HepG2 (cell line): ENCODE measurements around the gene C9.

Experiments used
- ELF3 ChIP-seq: IDR thresholded peaks from 2 replicates; pipeline ENCODE4 v1.6.1; 2016; ENCODE audit warnings: missing genetic modification reagents, missing compliant biosample characterization
- ELF4 ChIP-seq: sonication (generic); formaldehyde crosslinking; IDR thresholded peaks from 2 replicates; pipeline ENCODE4 v1.5.0; 2020; ENCODE audit warnings: missing genetic modification reagents, mild to moderate bottlenecking, moderate library complexity, borderline replicate concordance
- MLLT10 ChIP-seq: sonication (generic); formaldehyde crosslinking; IDR thresholded peaks from 2 replicates; pipeline ENCODE4 v1.4.0; 2020; ENCODE audit warnings: missing genetic modification reagents
- POLR2A ChIP-seq, 2 experiments: IDR thresholded peaks; 2 replicates each; pipeline ENCODE4 v1.6.1; 2011; ENCODE audit warnings: low read depth in 2 of 2, low read length in 2 of 2, mild to moderate bottlenecking in 1 of 2, moderate library complexity in 1 of 2; ENCODE audit not compliant: insufficient read depth in 1 of 2
- ZNF3 ChIP-seq: IDR thresholded peaks from 2 replicates; pipeline ENCODE4 v1.7.0; 2017; ENCODE audit warnings: inconsistent platforms
- TF ChIP-seq, protein P1 (sequence below): sonication (generic); formaldehyde crosslinking; IDR thresholded peaks from 2 replicates; pipeline ENCODE4 v1.5.0; 2020; ENCODE audit warnings: missing genetic modification reagents
- TF ChIP-seq, protein P2 (sequence below): sonication (generic); formaldehyde crosslinking; conservative IDR thresholded peaks from 2 replicates; pipeline ENCODE4 v1.4.0; 2020; ENCODE audit warnings: missing genetic modification reagents

DNA sequence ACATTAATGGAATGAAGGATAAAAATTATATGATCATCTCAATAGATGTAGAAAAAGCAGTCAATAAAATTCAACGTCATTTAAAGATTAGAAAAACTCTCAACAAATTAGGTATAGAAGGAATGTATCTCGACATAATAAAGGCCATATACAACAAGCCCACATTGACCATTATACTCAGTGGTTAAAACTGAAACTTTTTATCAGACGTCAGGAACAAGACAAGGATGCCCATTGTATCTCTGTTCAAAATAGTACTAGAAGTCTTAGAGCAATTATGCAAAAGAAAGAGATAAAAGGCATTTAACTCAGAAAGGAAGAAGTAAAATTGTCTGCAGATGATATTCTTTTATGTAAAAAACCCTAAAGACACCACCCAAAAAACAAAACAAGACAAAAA is 40.8 kb downstream of the C9 start:
- TF ChIP-seq, protein P1, sequence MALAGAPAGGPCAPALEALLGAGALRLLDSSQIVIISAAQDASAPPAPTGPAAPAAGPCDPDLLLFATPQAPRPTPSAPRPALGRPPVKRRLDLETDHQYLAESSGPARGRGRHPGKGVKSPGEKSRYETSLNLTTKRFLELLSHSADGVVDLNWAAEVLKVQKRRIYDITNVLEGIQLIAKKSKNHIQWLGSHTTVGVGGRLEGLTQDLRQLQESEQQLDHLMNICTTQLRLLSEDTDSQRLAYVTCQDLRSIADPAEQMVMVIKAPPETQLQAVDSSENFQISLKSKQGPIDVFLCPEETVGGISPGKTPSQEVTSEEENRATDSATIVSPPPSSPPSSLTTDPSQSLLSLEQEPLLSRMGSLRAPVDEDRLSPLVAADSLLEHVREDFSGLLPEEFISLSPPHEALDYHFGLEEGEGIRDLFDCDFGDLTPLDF (CRISPR knock-in tag), result no peak
- TF ChIP-seq, protein P2, sequence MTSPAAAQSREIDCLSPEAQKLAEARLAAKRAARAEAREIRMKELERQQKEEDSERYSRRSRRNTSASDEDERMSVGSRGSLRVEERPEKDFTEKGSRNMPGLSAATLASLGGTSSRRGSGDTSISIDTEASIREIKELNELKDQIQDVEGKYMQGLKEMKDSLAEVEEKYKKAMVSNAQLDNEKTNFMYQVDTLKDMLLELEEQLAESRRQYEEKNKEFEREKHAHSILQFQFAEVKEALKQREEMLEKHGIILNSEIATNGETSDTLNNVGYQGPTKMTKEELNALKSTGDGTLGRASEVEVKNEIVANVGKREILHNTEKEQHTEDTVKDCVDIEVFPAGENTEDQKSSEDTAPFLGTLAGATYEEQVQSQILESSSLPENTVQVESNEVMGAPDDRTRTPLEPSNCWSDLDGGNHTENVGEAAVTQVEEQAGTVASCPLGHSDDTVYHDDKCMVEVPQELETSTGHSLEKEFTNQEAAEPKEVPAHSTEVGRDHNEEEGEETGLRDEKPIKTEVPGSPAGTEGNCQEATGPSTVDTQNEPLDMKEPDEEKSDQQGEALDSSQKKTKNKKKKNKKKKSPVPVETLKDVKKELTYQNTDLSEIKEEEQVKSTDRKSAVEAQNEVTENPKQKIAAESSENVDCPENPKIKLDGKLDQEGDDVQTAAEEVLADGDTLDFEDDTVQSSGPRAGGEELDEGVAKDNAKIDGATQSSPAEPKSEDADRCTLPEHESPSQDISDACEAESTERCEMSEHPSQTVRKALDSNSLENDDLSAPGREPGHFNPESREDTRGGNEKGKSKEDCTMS, result no peak
- TF ChIP-seq ZNF3, result no peak
- TF ChIP-seq POLR2A (IDR thresholded peaks at IDR 0.05; ENCODE audit: insufficient read depth in 1 of 2, low read depth in 2 of 2, low read length in 2 of 2), result no peak
- no peak for TF ChIP-seq ELF4 (CRISPR knock-in tag)
- TF ChIP-seq ELF3, result no peak
- TF ChIP-seq MLLT10 (CRISPR knock-in tag), result no peak
